ENCODE data around the gene SORCS2.

SORCS2 gene

GRCh38 chr4:7470111-7470510 is 277.8 kb downstream of the SORCS2 start:
- Mint-ChIP-seq H3K27me3 (ENCODE audit: low read depth) (no peaks in the 10 kb centered on the region), H3K9me3 (no peaks in the 10 kb centered on the region), H3K4me1 (ENCODE audit: low read depth) (no peaks in the 10 kb centered on the region), H3K36me3 (ENCODE audit: low read depth) (no peaks in the 10 kb centered on the region), H3K4me3 (no peak overlapping the region), H3K27ac (no peak overlapping the region)
- DNase-seq (ENCODE audit: low spot score): no peak

- no peaks in the 10 kb centered on the region for H3K4me1 Mint-ChIP-seq (ENCODE audit: low read depth)
Observed at GRCh38 chr4:7470522-7471128, 278.3 kb downstream of the SORCS2 start.

DNA sequence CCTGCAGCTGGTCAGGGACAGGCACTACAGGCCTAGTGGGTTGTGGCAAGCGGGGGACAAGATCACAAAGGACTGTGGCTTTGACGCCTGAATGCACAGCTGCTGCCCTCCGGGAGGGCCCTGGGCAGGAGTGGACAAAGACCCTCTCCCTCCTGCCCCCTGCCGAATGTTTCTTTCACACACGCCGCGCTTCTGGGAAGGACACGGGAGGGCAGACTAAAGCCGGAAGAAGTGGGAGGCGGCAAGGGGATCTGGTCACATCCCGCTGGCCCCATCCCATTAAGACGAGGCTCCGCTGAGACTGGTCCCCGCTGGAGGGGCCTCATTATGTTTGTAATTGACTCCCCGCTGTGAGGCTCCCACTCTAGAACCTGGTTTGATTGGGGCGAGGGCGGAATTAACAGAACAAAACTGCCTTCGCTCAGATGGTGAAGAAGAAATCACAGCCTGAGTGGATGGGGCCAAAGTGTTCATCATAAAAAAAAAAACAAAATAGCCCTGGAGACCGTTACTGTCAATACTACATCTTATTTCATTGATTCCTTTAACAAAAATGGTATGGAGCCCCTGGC is 280.2 kb downstream of the SORCS2 start:
- H3K27ac Mint-ChIP-seq: no peak overlapping the region
- H3K4me1 Mint-ChIP-seq (ENCODE audit: low read depth): no peaks in the 10 kb centered on the region
- H3K4me3 Mint-ChIP-seq: no peak overlapping the region
- H3K27me3 Mint-ChIP-seq (ENCODE audit: low read depth): no peaks in the 10 kb centered on the region
- no peak for DNase-seq (ENCODE audit: low spot score)
- no peaks in the 10 kb centered on the region for H3K9me3 Mint-ChIP-seq
- no peaks in the 10 kb centered on the region for H3K36me3 Mint-ChIP-seq (ENCODE audit: low read depth)

More at GRCh38 chr4:7470522-7471128, 278.3 kb downstream of the SORCS2 start:
- no peak for DNase-seq (ENCODE audit: low spot score)
- Mint-ChIP-seq H3K4me3 (no peak overlapping the region), H3K27me3 (ENCODE audit: low read depth) (no peaks in the 10 kb centered on the region), H3K36me3 (ENCODE audit: low read depth) (no peaks in the 10 kb centered on the region), H3K27ac (no peak overlapping the region), H3K9me3 (no peaks in the 10 kb centered on the region)

GRCh38 chr4:7473081-7473480 is 280.7 kb downstream of the SORCS2 start:
- Mint-ChIP-seq H3K27me3 (ENCODE audit: low read depth) (no peaks in the 10 kb centered on the region), H3K36me3 (ENCODE audit: low read depth) (no peaks in the 10 kb centered on the region)

GRCh38 chr4:7474320-7474719 is 282.0 kb downstream of the SORCS2 start:
- Mint-ChIP-seq H3K4me1 (ENCODE audit: low read depth) (no peaks in the 10 kb centered on the region), H3K27me3 (ENCODE audit: low read depth) (no peaks in the 10 kb centered on the region), H3K27ac (no peak overlapping the region), H3K36me3 (ENCODE audit: low read depth) (no peaks in the 10 kb centered on the region), H3K9me3 (no peaks in the 10 kb centered on the region), H3K4me3 (no peak overlapping the region)
- no peak for DNase-seq (ENCODE audit: low spot score)

More at GRCh38 chr4:7473081-7473480, 280.7 kb downstream of the SORCS2 start:
- Mint-ChIP-seq H3K9me3 (no peaks in the 10 kb centered on the region), H3K4me1 (ENCODE audit: low read depth) (no peaks in the 10 kb centered on the region), H3K4me3 (no peak overlapping the region), H3K27ac (no peak overlapping the region)
- DNase-seq (ENCODE audit: low spot score): no peak

DNA sequence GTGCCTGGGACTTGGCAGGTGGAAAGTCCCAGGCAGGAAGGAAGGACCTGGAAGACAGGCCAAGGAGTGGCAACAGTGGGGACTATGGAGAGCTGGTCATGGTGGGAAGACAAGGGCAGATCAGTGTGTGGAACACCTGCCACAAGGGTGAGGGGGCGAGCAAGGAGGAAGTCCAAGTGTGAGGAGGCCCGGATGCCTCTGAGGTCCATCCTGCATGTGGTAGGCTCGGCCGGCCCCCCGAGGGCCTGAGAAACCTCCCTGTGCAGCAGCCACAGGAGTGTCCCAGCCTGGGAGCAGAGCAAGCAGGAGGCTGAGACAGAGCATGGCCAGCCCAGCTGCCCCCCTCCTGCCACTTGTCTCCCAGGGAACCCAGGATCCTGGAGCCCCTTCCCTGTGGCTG is 282.9 kb downstream of the SORCS2 start:
- DNase-seq (ENCODE audit: low spot score): no peak
- H3K4me1 Mint-ChIP-seq (ENCODE audit: low read depth): no peaks in the 10 kb centered on the region
- no peak overlapping the region for H3K27ac Mint-ChIP-seq
- H3K4me3 Mint-ChIP-seq: no peak overlapping the region
- no peaks in the 10 kb centered on the region for H3K27me3 Mint-ChIP-seq (ENCODE audit: low read depth)
- no peaks in the 10 kb centered on the region for H3K36me3 Mint-ChIP-seq (ENCODE audit: low read depth)
- H3K9me3 Mint-ChIP-seq: no peaks in the 10 kb centered on the region

DNA sequence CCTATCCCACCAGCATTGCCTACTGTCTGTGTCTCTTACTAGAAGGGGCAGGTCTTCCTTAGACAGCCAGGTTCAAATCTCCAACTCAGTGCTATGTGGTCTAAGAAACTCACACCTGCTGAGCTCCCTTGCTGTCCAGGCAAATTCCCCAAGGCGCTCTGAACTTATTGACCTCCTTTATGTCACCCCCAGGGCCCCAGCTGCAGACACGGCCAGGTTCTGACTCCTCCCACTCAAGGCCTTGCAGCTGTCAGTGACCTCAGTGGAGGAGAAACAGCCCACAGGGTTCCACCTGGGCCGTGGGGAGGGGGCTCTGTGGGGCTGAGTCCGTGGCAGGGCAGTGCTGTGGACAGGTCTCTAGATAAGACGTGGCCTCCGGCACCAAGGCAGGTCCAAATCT is 284.5 kb downstream of the SORCS2 start:
- H3K36me3 Mint-ChIP-seq (ENCODE audit: low read depth): no peaks in the 10 kb centered on the region
- H3K4me1 Mint-ChIP-seq (ENCODE audit: low read depth): no peaks in the 10 kb centered on the region
- no peak for DNase-seq (ENCODE audit: low spot score)
- H3K4me3 Mint-ChIP-seq: no peak overlapping the region
- H3K9me3 Mint-ChIP-seq: no peaks in the 10 kb centered on the region
- H3K27ac Mint-ChIP-seq: no peak overlapping the region
- no peaks in the 10 kb centered on the region for H3K27me3 Mint-ChIP-seq (ENCODE audit: low read depth)

- DNase-seq (ENCODE audit: low spot score): no peak
- H3K36me3 Mint-ChIP-seq (ENCODE audit: low read depth): no peaks in the 10 kb centered on the region
- no peak overlapping the region for H3K27ac Mint-ChIP-seq
- H3K27me3 Mint-ChIP-seq (ENCODE audit: low read depth): no peaks in the 10 kb centered on the region
- no peaks in the 10 kb centered on the region for H3K4me1 Mint-ChIP-seq (ENCODE audit: low read depth)
- H3K9me3 Mint-ChIP-seq: no peaks in the 10 kb centered on the region
- H3K4me3 Mint-ChIP-seq: no peak overlapping the region
Observed at GRCh38 chr4:7477695-7478094, 285.4 kb downstream of the SORCS2 start.

- no peaks in the 10 kb centered on the region for H3K4me1 Mint-ChIP-seq (ENCODE audit: low read depth)
- no peaks in the 10 kb centered on the region for H3K36me3 Mint-ChIP-seq (ENCODE audit: low read depth)
- H3K27ac Mint-ChIP-seq: no peak overlapping the region
- H3K9me3 Mint-ChIP-seq: no peaks in the 10 kb centered on the region
- no peak for DNase-seq (ENCODE audit: low spot score)
- no peak overlapping the region for H3K4me3 Mint-ChIP-seq
- H3K27me3 Mint-ChIP-seq (ENCODE audit: low read depth): no peaks in the 10 kb centered on the region
Observed at GRCh38 chr4:7478665-7479064, 286.3 kb downstream of the SORCS2 start.

- Mint-ChIP-seq H3K9me3 (no peaks in the 10 kb centered on the region), H3K27ac (no peak overlapping the region), H3K36me3 (ENCODE audit: low read depth) (no peaks in the 10 kb centered on the region)
Observed at GRCh38 chr4:7480423-7480822, 288.1 kb downstream of the SORCS2 start.

DNA sequence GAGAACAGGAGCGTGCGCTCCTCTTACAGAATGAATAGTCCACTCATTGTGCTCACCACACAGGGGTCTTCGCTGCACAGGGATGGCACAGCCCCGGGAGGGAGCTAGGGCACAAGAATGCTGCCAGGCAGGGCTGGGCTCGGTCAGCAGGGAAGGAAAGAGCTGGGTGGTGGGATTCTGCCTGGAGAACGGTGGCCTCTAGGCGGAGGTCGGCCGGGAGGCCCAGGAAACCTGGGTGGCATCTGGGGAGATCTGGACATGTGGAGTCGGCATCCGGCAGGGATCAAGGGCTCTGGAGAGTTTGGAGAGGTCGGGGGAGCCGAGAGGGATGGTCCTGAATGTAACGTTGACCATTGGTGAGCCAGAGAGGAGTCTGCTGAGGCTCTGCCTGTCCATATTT is 288.9 kb downstream of the SORCS2 start:
- Mint-ChIP-seq H3K27ac (no peak overlapping the region), H3K4me3 (no peak overlapping the region), H3K4me1 (ENCODE audit: low read depth) (no peaks in the 10 kb centered on the region), H3K36me3 (ENCODE audit: low read depth) (no peaks in the 10 kb centered on the region), H3K27me3 (ENCODE audit: low read depth) (no peaks in the 10 kb centered on the region), H3K9me3 (no peaks in the 10 kb centered on the region)
- DNase-seq (ENCODE audit: low spot score): no peak

More at GRCh38 chr4:7480423-7480822, 288.1 kb downstream of the SORCS2 start:
- Mint-ChIP-seq H3K4me3 (no peak overlapping the region), H3K27me3 (ENCODE audit: low read depth) (no peaks in the 10 kb centered on the region), H3K4me1 (ENCODE audit: low read depth) (no peaks in the 10 kb centered on the region)
- DNase-seq (ENCODE audit: low spot score): no peak

DNA sequence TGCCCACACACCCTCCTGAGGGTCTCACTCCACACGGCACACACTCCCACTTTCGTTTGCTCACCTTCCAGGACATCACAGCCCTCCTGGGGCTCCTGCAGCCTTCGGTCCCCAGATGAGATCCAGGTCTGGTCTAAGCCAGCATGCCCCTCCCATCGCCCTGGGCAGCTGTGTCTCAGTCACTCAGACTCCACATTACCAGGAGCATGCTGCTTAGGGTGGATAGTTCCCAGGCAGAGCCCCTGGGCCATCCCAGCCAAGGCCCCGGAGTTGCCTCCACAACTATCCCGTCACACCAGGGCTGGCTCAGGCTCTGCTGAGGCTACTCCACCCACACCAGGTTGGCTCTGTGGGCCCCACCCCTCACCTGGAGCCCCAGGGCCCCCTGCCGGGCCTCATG is 292.8 kb downstream of the SORCS2 start:
- Mint-ChIP-seq H3K4me3 (no peak overlapping the region), H3K4me1 (ENCODE audit: low read depth) (no peaks in the 10 kb centered on the region), H3K27me3 (ENCODE audit: low read depth) (peaks cover 2% of the 10 kb centered on the region), H3K36me3 (ENCODE audit: low read depth) (no peaks in the 10 kb centered on the region), H3K9me3 (no peaks in the 10 kb centered on the region), H3K27ac (no peak overlapping the region)
- DNase-seq (ENCODE audit: low spot score): no peak

GRCh38 chr4:7486101-7486500 is 293.8 kb downstream of the SORCS2 start:
- no peak for DNase-seq (ENCODE audit: low spot score)
- peaks cover 4% of the 10 kb centered on the region for H3K27me3 Mint-ChIP-seq (ENCODE audit: low read depth)
- H3K4me3 Mint-ChIP-seq: no peak overlapping the region
- H3K36me3 Mint-ChIP-seq (ENCODE audit: low read depth): no peaks in the 10 kb centered on the region
- no peaks in the 10 kb centered on the region for H3K4me1 Mint-ChIP-seq (ENCODE audit: low read depth)
- no peaks in the 10 kb centered on the region for H3K9me3 Mint-ChIP-seq
- no peak overlapping the region for H3K27ac Mint-ChIP-seq

GRCh38 chr4:7487502-7487901 is 295.2 kb downstream of the SORCS2 start:
- Mint-ChIP-seq H3K36me3 (ENCODE audit: low read depth) (no peaks in the 10 kb centered on the region), H3K4me3 (no peak overlapping the region), H3K4me1 (ENCODE audit: low read depth) (no peaks in the 10 kb centered on the region), H3K27me3 (ENCODE audit: low read depth) (peaks cover 4% of the 10 kb centered on the region), H3K9me3 (no peaks in the 10 kb centered on the region), H3K27ac (no peak overlapping the region)
- DNase-seq (ENCODE audit: low spot score): no peak
